Neural cell (in vitro differentiated cells): Measurements from ENCODE around the gene RABGAP1L. TPM values are rescaled to one million over a fixed set of nuclear protein-coding genes. Genes with fewer than 3 reads are reported as not detected.
"Not testable (repeated sequence)": the region's sequence is repeated elsewhere in the genome, so short reads cannot be mapped to it uniquely, and the experiment has no call there.

Experiments used
- H2AFZ ChIP-seq: fragments of 200-600, 300-800 bp; sonication (generic), shearing (Covaris generic); 2 replicates; pipeline ENCODE4 v1.6.0; 2014; ENCODE audit warnings: low read depth, mild to moderate bottlenecking, antibody characterized with exemption, low read length, moderate library complexity
- H3F3A ChIP-seq: fragments of 200-600 bp; shearing (Covaris generic); 2 replicates; pipeline ENCODE4 v1.6.1; 2016; ENCODE audit warnings: mild to moderate bottlenecking, moderate library complexity, mixed read lengths, antibody characterized with exemption, low read length; ENCODE audit not compliant: insufficient read depth, poor library complexity, severe bottlenecking
- H3K27ac ChIP-seq: fragments of 200-600, 300-800 bp; sonication (generic), shearing (Covaris generic); 2 replicates; pipeline ENCODE4 v1.5.1; 2014; ENCODE audit warnings: mild to moderate bottlenecking, low read length, moderate library complexity
- H3K27me3 ChIP-seq: fragments of 300-800, 200-600 bp; sonication (generic), shearing (Covaris generic); 2 replicates; pipeline ENCODE4 v1.6.0; 2014; ENCODE audit warnings: mild to moderate bottlenecking, low read depth, low read length, moderate library complexity; ENCODE audit not compliant: insufficient read depth
- H3K36me3 ChIP-seq: fragments of 300-800, 200-600 bp; sonication (generic), shearing (Covaris generic); 2 replicates; pipeline ENCODE4 v1.5.1; 2014; ENCODE audit warnings: mild to moderate bottlenecking, antibody characterized with exemption, low read length, moderate library complexity; ENCODE audit not compliant: insufficient read depth
- H3K4me2 ChIP-seq: fragments of 300-800, 200-600 bp; sonication (generic), shearing (Covaris generic); 2 replicates; pipeline ENCODE4 v1.6.0; 2014; ENCODE audit warnings: mild to moderate bottlenecking, low read length
- H3K4me3 ChIP-seq: fragments of 300-800, 200-600 bp; sonication (generic), shearing (Covaris generic); 2 replicates; pipeline ENCODE4 v1.5.1; 2014; ENCODE audit warnings: mild to moderate bottlenecking, low read length, moderate library complexity
- H3K79me2 ChIP-seq: fragments of 200-600 bp; shearing (Covaris generic); replicated peaks from 2 replicates; pipeline ENCODE4 v1.6.0; 2014; ENCODE audit warnings: mild to moderate bottlenecking, low read length, moderate library complexity; ENCODE audit not compliant: insufficient read depth
- H3K9ac ChIP-seq: fragments of 300-800, 200-600 bp; sonication (generic), shearing (Covaris generic); 2 replicates; pipeline ENCODE4 v1.6.1; 2016; ENCODE audit warnings: mild to moderate bottlenecking, low read length, mixed read lengths
- H3K9me2 ChIP-seq: fragments of 200-600 bp; shearing (Covaris generic); 2 replicates; pipeline ENCODE4 v1.6.1; 2016; ENCODE audit warnings: mild to moderate bottlenecking, low read length, mixed read lengths; ENCODE audit not compliant: insufficient read depth
- H3K9me3 ChIP-seq: fragments of 200-600, 300-800 bp; sonication (generic), shearing (Covaris generic); 2 replicates; pipeline ENCODE4 v1.6.1; 2016; ENCODE audit warnings: mild to moderate bottlenecking, mixed run types, low read length, moderate library complexity, mixed read lengths
- H4K20me1 ChIP-seq: fragments of 200-600 bp; shearing (Covaris generic); 2 replicates; pipeline ENCODE4 v1.6.1; 2016; ENCODE audit warnings: mild to moderate bottlenecking, mixed run types; ENCODE audit not compliant: insufficient read depth
- CTCF ChIP-seq: fragments of 450-650 bp; IDR thresholded peaks from 2 replicates; pipeline ENCODE4 v1.5.1; 2014; ENCODE audit warnings: antibody characterized with exemption, mild to moderate bottlenecking, moderate library complexity; ENCODE audit not compliant: poor library complexity, severe bottlenecking
- EP300 ChIP-seq: fragments of 450-650 bp; conservative IDR thresholded peaks from 2 replicates; pipeline ENCODE4 v1.6.1; 2014; ENCODE audit warnings: antibody characterized with exemption, mild to moderate bottlenecking, moderate library complexity; ENCODE audit not compliant: poor library complexity, severe bottlenecking
- EZH2 ChIP-seq: fragments of 200-600, 300-800 bp; shearing (Covaris generic), sonication (generic); IDR thresholded peaks from 2 replicates; pipeline ENCODE4 v1.6.1; 2014; ENCODE audit warnings: antibody characterized with exemption, low read length, borderline replicate concordance, mild to moderate bottlenecking; ENCODE audit not compliant: insufficient read depth, poor library complexity, severe bottlenecking
- MXI1 ChIP-seq: fragments of 450-650 bp; conservative IDR thresholded peaks from 2 replicates; pipeline ENCODE4 v1.6.1; 2014; ENCODE audit warnings: antibody characterized with exemption, mild to moderate bottlenecking; ENCODE audit not compliant: poor library complexity, severe bottlenecking
- POLR2AphosphoS5 ChIP-seq: IDR thresholded peaks from 2 replicates; pipeline ENCODE4 v1.6.1; 2012
- RAD21 ChIP-seq: fragments of 450-650 bp; conservative IDR thresholded peaks from 2 replicates; pipeline ENCODE4 v1.6.1; 2014; ENCODE audit warnings: antibody characterized with exemption, mild to moderate bottlenecking, moderate library complexity
- REST ChIP-seq: IDR thresholded peaks from 2 replicates; pipeline ENCODE4 v1.6.1; 2012; ENCODE audit warnings: borderline replicate concordance
- SMC3 ChIP-seq: fragments of 450-650 bp; conservative IDR thresholded peaks from 2 replicates; pipeline ENCODE4 v1.6.1; 2014; ENCODE audit warnings: antibody characterized with exemption, mild to moderate bottlenecking, moderate library complexity; ENCODE audit not compliant: poor library complexity
- TAF1 ChIP-seq: IDR thresholded peaks from 2 replicates; pipeline ENCODE4 v1.6.1; 2012; ENCODE audit warnings: low read depth
- polyA plus RNA-seq: library from polyadenylated mRNA; depleted of rRNA; stranded (reverse); fragments of >200 nt; gene quantifications from 2 replicates; pipeline ENCODE4 v1.2.3, GENCODE V29; 2014

RABGAP1L gene
- polyA plus RNA-seq, 1 donor from 2014 or later, result 32.2 TPM

GRCh38 chr1:174841747-174842146 is 682.4 kb downstream of the RABGAP1L start:
- Histone ChIP-seq H3K79me2 (no peaks in the 10 kb centered on the region), H3K9ac (no peak overlapping the region), H3F3A (no peaks in the 10 kb centered on the region), H2AFZ (no peak overlapping the region), H3K4me2 (no peak overlapping the region), H3K27ac (no peak overlapping the region), H3K9me2 (no peaks in the 10 kb centered on the region), H3K4me3 (no peak overlapping the region), H3K36me3 (no peaks in the 10 kb centered on the region), H3K27me3 (no peaks in the 10 kb centered on the region), H3K9me3 (no peaks in the 10 kb centered on the region), H4K20me1 (no peaks in the 10 kb centered on the region)
- TF ChIP-seq CTCF (no peak), MXI1 (no peak), TAF1 (no peak), EZH2 (no peak), REST (no peak), RAD21 (no peak), EP300 (no peak), SMC3 (no peak), POLR2AphosphoS5 (no peak)

DNA sequence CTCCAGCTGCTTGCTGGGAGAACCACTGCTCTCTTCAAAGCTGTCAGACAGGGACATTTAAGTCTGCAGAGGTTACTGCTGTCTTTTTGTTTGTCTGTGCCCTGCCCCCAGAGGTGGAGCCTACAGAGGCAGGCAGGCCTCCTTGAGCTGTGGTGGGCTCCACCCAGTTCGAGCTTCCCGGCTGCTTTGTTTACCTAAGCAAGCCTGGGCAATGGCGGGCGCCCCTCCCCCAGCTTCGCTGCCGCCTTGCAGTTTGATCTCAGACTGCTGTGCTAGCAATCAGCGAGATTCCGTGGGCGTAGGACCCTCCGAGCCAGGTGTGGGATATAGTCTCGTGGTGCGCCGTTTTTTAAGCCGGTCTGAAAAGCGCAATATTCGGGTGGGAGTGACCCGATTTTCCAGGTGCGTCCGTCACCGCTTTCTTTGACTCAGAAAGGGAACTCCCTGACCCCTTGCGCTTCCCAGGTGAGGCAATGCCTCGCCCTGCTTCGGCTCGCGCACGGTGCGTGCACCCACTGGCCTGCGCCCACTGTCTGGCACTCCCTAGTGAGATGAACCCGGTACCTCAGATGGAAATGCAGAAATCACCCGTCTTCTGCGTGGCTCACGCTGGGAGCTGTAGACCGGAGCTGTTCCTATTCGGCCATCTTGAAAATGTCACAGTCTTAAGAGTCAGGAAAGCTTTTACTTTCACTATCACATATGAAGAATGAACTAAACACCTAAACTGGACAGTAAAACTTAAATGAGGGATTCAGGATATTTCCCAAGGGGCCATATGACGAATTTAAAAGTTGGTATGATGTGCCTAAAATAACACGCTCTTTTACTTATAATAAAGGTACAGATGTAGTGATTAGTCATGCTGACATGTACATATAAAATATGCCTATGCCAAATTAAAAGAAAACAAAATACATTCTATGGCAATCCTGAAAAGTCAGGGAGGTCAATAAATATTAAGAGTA is 689.6 kb downstream of the RABGAP1L start:
- H3K36me3 ChIP-seq, H3F3A ChIP-seq, H2AFZ ChIP-seq, H3K9me2 ChIP-seq, H4K20me1 ChIP-seq, H3K4me2 ChIP-seq, H3K4me3 ChIP-seq, H3K27ac ChIP-seq, H3K9ac ChIP-seq, H3K79me2 ChIP-seq, H3K9me3 ChIP-seq, H3K27me3 ChIP-seq: not testable (repeated sequence)
